ENCODE data around the gene VIL1. TPM values are rescaled to one million over a fixed set of nuclear protein-coding genes. Genes with fewer than 3 reads are reported as not detected.

The VIL1 gene
- total and polyA plus RNA-seq, 9 of the 15 experiments (the other 6 are each of a cell fraction or from before 2014, with no cell fraction given), result 0.51 to 2.7 (median 1.2) TPM

- Histone ChIP-seq H3K9ac (ENCODE audit: insufficient read depth in 1 of 2, low read depth in 2 of 2, low read length in 2 of 2) (peak overlapping the region in 1 of 2 experiments; percentile 83; a peak in 2 of 4 replicates), H3K4me1 (replicated peaks in 1 of 2; ENCODE audit: control insufficient read depth in 2 of 2, insufficient read depth in 2 of 2, low read length in 2 of 2) (peaks cover 29 to 77% of the 10 kb centered on the region in 2 experiments; a peak in 4 of 5 replicates), H3K79me2 (ENCODE audit: control insufficient read depth, insufficient read depth, low read length) (peaks cover 27% of the 10 kb centered on the region), H3K9me1 (ENCODE audit: control insufficient read depth, insufficient read depth, low read length) (no peaks in the 10 kb centered on the region), H3K27me3 (ENCODE audit: control insufficient read depth in 2 of 2, insufficient read depth in 2 of 2, low read length in 2 of 2) (no peaks in the 10 kb centered on the region), H4K20me1 (replicated peaks; ENCODE audit: control insufficient read depth, insufficient read depth, low read length) (no peaks in the 10 kb centered on the region), H3K4me3 (no peak overlapping the region), H2AFZ (ENCODE audit: low read depth, low read length) (no peak overlapping the region), H3K27ac (ENCODE audit: extremely low read depth, low read depth, low read length) (peak overlapping the region; percentile 78; the same call in 2 of the 3 replicates), H3K9me3 (replicated peaks; ENCODE audit: control insufficient read depth, insufficient read depth, low read depth, low read length) (no peaks in the 10 kb centered on the region), H3K36me3 (ENCODE audit: control insufficient read depth, insufficient read depth, low read length) (peaks cover 46% of the 10 kb centered on the region; the same call in 2 of the 3 replicates), H3K4me2 (ENCODE audit: insufficient read depth, low read length) (no peak overlapping the region)
- 68% methylated on average over 9 of the region's 16 CpGs for WGBS (ENCODE audit: insufficient coverage, low coverage, missing lambda C conversion rate)
- DNase-seq (ENCODE audit: extremely low read depth in 1 of 4, low spot score in 3 of 4), result no peak
- intact Hi-C loops (cut with micrococcal nuclease), result loop anchor here (5.0 to 10.0 kb wide), 2 partner anchors 48 to 240 kb away; no protein-coding TSS in a partner anchor
- TF ChIP-seq RBFOX2 (IDR thresholded peaks at IDR 0.05; ENCODE audit: low read depth, low read length) (peak; percentile 52), POLR2G (IDR thresholded peaks at IDR 0.05; ENCODE audit: low read depth, low read length) (peak; percentile 53), HDAC1 (IDR thresholded peaks at IDR 0.05) (no peak), RBM22 (IDR thresholded peaks at IDR 0.05; ENCODE audit: low read depth, low read length, poor library complexity, severe bottlenecking) (peak; percentile 33), NCOA1 (IDR thresholded peaks at IDR 0.05; ENCODE audit: low read depth) (no peak), ZNF3 (CRISPR knock-in tag; IDR thresholded peaks at IDR 0.05) (no peak), MAFG (tag; conservative IDR thresholded peaks at IDR 0.05) (no peak), NCOA4 (IDR thresholded peaks at IDR 0.05; ENCODE audit: partially characterized antibody) (no peak), SNAPC5 (CRISPR knock-in tag; IDR thresholded peaks at IDR 0.05) (no peak)
- ChIA-PET CTCF (ENCODE audit: low intra/inter-chr PET ratio) (no interaction called here), POLR2A (interaction anchor here (0.9 to 2.8 kb wide), 3 partner anchors 8 to 11 kb away, joined by 3 to 7 read pairs (median 3); no protein-coding TSS in a partner anchor)
- in situ Hi-C loops (cut with MboI), result no loop called here
- BruUV-seq (replicated peaks), result TSS peak; percentile 26
- ATAC-seq, result no peak
- FAIRE-seq, result no peak
These were observed 14.4 kb upstream of the VIL1 start for GRCh38 chr2:218404351-218405085.

Measured in K562 (cell line).